H9 (cell line): Measurements from ENCODE around the gene SLC25A48. TPM values are rescaled to one million over a fixed set of nuclear protein-coding genes. Genes with fewer than 3 reads are reported as not detected.

ENCODE experiments used
- DNase-seq: peaks from one replicate; pipeline ENCODE4 v3.0.0-alpha.2; 2017
- H2AFZ ChIP-seq: one replicate; pipeline ENCODE4 v1.6.1; 2013; ENCODE audit warnings: mild to moderate bottlenecking, low read length, control low read depth, moderate library complexity
- H2AK5ac ChIP-seq: 2 replicates; pipeline ENCODE4 v1.6.1; 2013; ENCODE audit warnings: low read length, control low read depth, mixed read lengths; ENCODE audit not compliant: insufficient read length
- H2BK120ac ChIP-seq: one replicate; pipeline ENCODE4 v1.6.1; 2013; ENCODE audit warnings: low read depth, mild to moderate bottlenecking, low read length, control low read depth, inconsistent platforms; ENCODE audit not compliant: poor library complexity, severe bottlenecking
- H2BK12ac ChIP-seq: 2 replicates; pipeline ENCODE4 v1.6.1; 2013; ENCODE audit warnings: low read length, control low read depth, mixed read lengths, low read depth; ENCODE audit not compliant: insufficient read length
- H2BK15ac ChIP-seq: 2 replicates; pipeline ENCODE4 v1.6.1; 2013; ENCODE audit warnings: low read depth, low read length, control low read depth
- H2BK20ac ChIP-seq: one replicate; pipeline ENCODE4 v1.6.1; 2013; ENCODE audit warnings: low read depth, mild to moderate bottlenecking, low read length, control low read depth, inconsistent platforms; ENCODE audit not compliant: poor library complexity, severe bottlenecking
- H2BK5ac ChIP-seq: 2 replicates; pipeline ENCODE4 v1.6.1; 2013; ENCODE audit warnings: low read length, control low read depth, mixed read lengths; ENCODE audit not compliant: insufficient read length
- H3K14ac ChIP-seq: 2 replicates; pipeline ENCODE4 v1.6.1; 2013; ENCODE audit warnings: low read length, control low read depth; ENCODE audit not compliant: insufficient read depth
- H3K18ac ChIP-seq: 2 replicates; pipeline ENCODE4 v1.6.1; 2013; ENCODE audit warnings: low read depth, mild to moderate bottlenecking, mixed read lengths, low read length, control low read depth; ENCODE audit not compliant: insufficient read length
- H3K23ac ChIP-seq: 2 replicates; pipeline ENCODE4 v1.6.1; 2013; ENCODE audit warnings: low read length, control low read depth, mixed read lengths, low read depth; ENCODE audit not compliant: insufficient read length
- H3K23me2 ChIP-seq: 2 replicates; pipeline ENCODE4 v1.6.1; 2013; ENCODE audit warnings: low read depth, mild to moderate bottlenecking, mixed read lengths, low read length, control low read depth; ENCODE audit not compliant: insufficient read length, poor library complexity, severe bottlenecking
- H3K27ac ChIP-seq: 2 replicates; pipeline ENCODE4 v1.5.1; 2013; ENCODE audit warnings: low read length, control low read depth, mixed read lengths, low read depth; ENCODE audit not compliant: insufficient read length
- H3K27me3 ChIP-seq: 2 replicates; pipeline ENCODE4 v1.6.1; 2013; ENCODE audit warnings: low read length, control low read depth, inconsistent platforms; ENCODE audit not compliant: insufficient read depth
- H3K4ac ChIP-seq: 2 replicates; pipeline ENCODE4 v1.6.1; 2013; ENCODE audit warnings: low read depth, mild to moderate bottlenecking, control low read depth, inconsistent platforms, low read length, moderate library complexity
- H3K4me1 ChIP-seq: 2 replicates; pipeline ENCODE4 v1.6.1; 2013; ENCODE audit warnings: low read length, control low read depth, inconsistent platforms; ENCODE audit not compliant: insufficient read depth
- H3K4me2 ChIP-seq: 2 replicates; pipeline ENCODE4 v1.6.1; 2013; ENCODE audit warnings: low read length, control low read depth, mixed read lengths; ENCODE audit not compliant: insufficient read length, insufficient read depth
- H3K56ac ChIP-seq: 2 replicates; pipeline ENCODE4 v1.6.1; 2013; ENCODE audit warnings: low read depth, mild to moderate bottlenecking, mixed read lengths, low read length, control low read depth; ENCODE audit not compliant: insufficient read length
- H3K79me1 ChIP-seq: 2 replicates; pipeline ENCODE4 v1.6.1; 2013; ENCODE audit warnings: low read depth, mild to moderate bottlenecking, moderate library complexity, low read length, control low read depth, inconsistent platforms; ENCODE audit not compliant: insufficient read depth, poor library complexity, severe bottlenecking
- H3K79me2 ChIP-seq: 2 replicates; pipeline ENCODE4 v1.6.1; 2013; ENCODE audit warnings: low read length, control low read depth, inconsistent platforms; ENCODE audit not compliant: insufficient read depth
- H3K9ac ChIP-seq: 2 replicates; pipeline ENCODE4 v1.6.1; 2013; ENCODE audit warnings: low read length, control low read depth, mixed read lengths; ENCODE audit not compliant: insufficient read length; ENCODE audit errors: extremely low read depth
- H3K9me3 ChIP-seq: one replicate; pipeline ENCODE4 v1.6.1; 2013; ENCODE audit warnings: low read depth, low read length, inconsistent platforms; ENCODE audit not compliant: control insufficient read depth
- H3T11ph ChIP-seq: one replicate; pipeline ENCODE4 v1.6.1; 2013; ENCODE audit warnings: mild to moderate bottlenecking, low read length, control low read depth, inconsistent platforms
- H4K20me1 ChIP-seq: one replicate; pipeline ENCODE4 v1.6.1; 2013; ENCODE audit not compliant: control insufficient read depth, insufficient read length, insufficient read depth
- H4K5ac ChIP-seq: 2 replicates; pipeline ENCODE4 v1.6.1; 2013; ENCODE audit warnings: low read depth, mild to moderate bottlenecking, mixed read lengths, low read length, control low read depth; ENCODE audit not compliant: insufficient read length
- H4K8ac ChIP-seq: replicated peaks from 2 replicates; pipeline ENCODE4 v1.6.1; 2013; ENCODE audit warnings: low read length, control low read depth, mixed read lengths, low read depth; ENCODE audit not compliant: insufficient read length
- H4K91ac ChIP-seq: 2 replicates; pipeline ENCODE4 v1.6.1; 2013; ENCODE audit warnings: low read depth, mild to moderate bottlenecking, moderate library complexity, mixed read lengths, low read length, control low read depth; ENCODE audit not compliant: insufficient read length
- H3K27ac Mint-ChIP-seq, 3 experiments: 2 replicates in 2 of 3; 3 replicates in 1 of 3; pipeline ENCODE4 v1.8.0; 2020 to 2021; ENCODE audit warnings: mixed read lengths in 3 of 3, mild to moderate bottlenecking in 1 of 3, moderate library complexity in 1 of 3
- H3K27me3 Mint-ChIP-seq: 2 replicates; pipeline ENCODE4 v1.8.0; 2021; ENCODE audit warnings: low read depth, mild to moderate bottlenecking, moderate library complexity, mixed read lengths
- H3K36me3 Mint-ChIP-seq, 3 experiments: 2 replicates in 2 of 3; 3 replicates in 1 of 3; pipeline ENCODE4 v1.8.0; 2020 to 2021; ENCODE audit warnings: low read depth in 3 of 3, mixed read lengths in 3 of 3; ENCODE audit not compliant: insufficient read depth in 1 of 3
- H3K4me1 Mint-ChIP-seq, 2 experiments: 2 replicates each; pipeline ENCODE4 v1.8.0; 2020; ENCODE audit warnings: mixed read lengths in 2 of 2
- H3K4me3 Mint-ChIP-seq, 2 experiments: 2 replicates in 1 of 2; 3 replicates in 1 of 2; pipeline ENCODE4 v1.8.0; 2020 to 2021; ENCODE audit warnings: mild to moderate bottlenecking in 2 of 2, mixed read lengths in 2 of 2, moderate library complexity in 1 of 2
- H3K9me3 Mint-ChIP-seq, 2 experiments: 2 replicates in 1 of 2; 3 replicates in 1 of 2; pipeline ENCODE4 v1.8.0; 2020; ENCODE audit warnings: mild to moderate bottlenecking in 2 of 2, mixed read lengths in 2 of 2, moderate library complexity in 1 of 2
- CTCF ChIP-seq: fragments of 200-600 bp; sonication (generic); conservative IDR thresholded peaks from 3 replicates; pipeline ENCODE4 v1.8.0; 2021; ENCODE audit warnings: antibody characterized with exemption, mild to moderate bottlenecking
- WGBS: extraction: QIAGEN DNeasy Blood & Tissue Kit; methylation state at CpG from one replicate; pipeline ENCODE4 v1.1.7; 2013; ENCODE audit warnings: missing lambda C conversion rate, low lambda C conversion rate, mixed read lengths; ENCODE audit not compliant: insufficient read length; ENCODE audit errors: extremely low coverage; 5-methylcytosine and 5-hydroxymethylcytosine counted together
- total RNA-seq: library from RNA; stranded (reverse); gene quantifications from 2 replicates; pipeline ENCODE4 v1.2.1, GENCODE V29; 2021

SLC25A48 gene
- total RNA-seq, 1 experiment from 2014 or later = 0.66 TPM

DNA sequence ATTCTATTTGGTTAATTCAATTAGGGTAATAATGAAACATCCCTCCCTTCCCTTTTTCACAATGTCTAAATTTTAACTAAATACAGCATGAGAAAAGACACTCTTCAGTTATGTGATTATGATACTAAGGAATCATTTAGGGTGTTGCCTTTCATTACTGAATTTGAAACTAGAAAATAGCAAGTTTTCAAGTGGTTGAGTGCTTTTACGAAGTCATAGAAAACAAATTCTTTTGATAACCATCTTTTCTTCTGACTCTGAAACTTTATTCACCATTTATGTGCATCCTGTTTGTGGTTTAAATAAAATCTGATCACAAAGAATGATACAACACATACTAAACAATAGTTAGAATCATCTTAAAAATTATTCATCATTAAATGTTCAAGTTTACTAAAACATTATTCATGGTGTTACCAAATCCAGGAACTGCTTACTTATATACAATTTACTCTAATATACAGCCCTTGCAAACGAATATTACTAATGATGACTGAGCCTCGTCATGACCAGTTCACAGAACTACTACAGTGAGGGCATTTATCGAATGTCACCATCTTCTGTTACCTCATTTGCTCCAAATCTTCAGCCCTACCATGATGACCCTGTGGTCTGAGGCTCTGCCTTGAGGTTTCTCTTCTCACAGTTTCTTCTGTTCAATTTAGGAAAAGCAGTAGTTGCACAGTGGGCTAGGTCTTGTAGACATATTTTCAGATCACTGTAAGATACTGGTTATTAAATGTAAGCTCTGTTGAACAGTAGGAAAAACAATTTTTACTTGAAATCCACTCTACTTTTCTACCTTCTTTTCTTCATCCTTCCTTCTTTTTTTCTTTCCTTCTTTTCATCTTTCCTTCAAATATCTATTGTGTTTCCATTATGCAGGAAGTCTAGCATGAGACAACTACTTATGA is 79.5 kb downstream of the SLC25A48 start:
- Mint-ChIP-seq H3K27ac (no peak overlapping the region), H3K4me1 (no peaks in the 10 kb centered on the region), H3K36me3 (no peaks in the 10 kb centered on the region), H3K27me3 (peaks cover 94% of the 10 kb centered on the region), H3K4me3 (no peak overlapping the region), H3K9me3 (no peaks in the 10 kb centered on the region)
- Histone ChIP-seq H2BK12ac (no peak overlapping the region), H4K5ac (no peak overlapping the region), H3K18ac (no peak overlapping the region), H3K23ac (no peak overlapping the region), H4K91ac (no peak overlapping the region), H2AK5ac (no peak overlapping the region), H3K27ac (no peak overlapping the region), H2AFZ (no peak overlapping the region), H2BK15ac (no peak overlapping the region), H3K9ac (no peak overlapping the region), H2BK20ac (no peak overlapping the region), H2BK5ac (no peak overlapping the region), H3T11ph (no peak overlapping the region), H3K79me1 (no peaks in the 10 kb centered on the region), H3K4me2 (no peak overlapping the region), H4K8ac (no peak overlapping the region), H4K20me1 (no peaks in the 10 kb centered on the region), H3K4me1 (no peaks in the 10 kb centered on the region), H3K27me3 (no peaks in the 10 kb centered on the region; the same call in 1 of the 2 replicates), H3K23me2 (no peaks in the 10 kb centered on the region), H3K9me3 (no peaks in the 10 kb centered on the region), H3K56ac (no peak overlapping the region), H3K14ac (no peak overlapping the region), H3K79me2 (no peaks in the 10 kb centered on the region), H2BK120ac (no peak overlapping the region), H3K4ac (no peak overlapping the region)
- DNase-seq = no peak
- WGBS = no CpG with 5 or more reads among the region's 4 CpGs
- TF ChIP-seq CTCF = no peak
